ENCODE data around the gene CPNE6. TPM values are rescaled to one million over a fixed set of nuclear protein-coding genes. Genes with fewer than 3 reads are reported as not detected.

CPNE6 gene
- total RNA-seq, 2 donors from 2014 or later: 1.8 to 8.8 TPM

DNA sequence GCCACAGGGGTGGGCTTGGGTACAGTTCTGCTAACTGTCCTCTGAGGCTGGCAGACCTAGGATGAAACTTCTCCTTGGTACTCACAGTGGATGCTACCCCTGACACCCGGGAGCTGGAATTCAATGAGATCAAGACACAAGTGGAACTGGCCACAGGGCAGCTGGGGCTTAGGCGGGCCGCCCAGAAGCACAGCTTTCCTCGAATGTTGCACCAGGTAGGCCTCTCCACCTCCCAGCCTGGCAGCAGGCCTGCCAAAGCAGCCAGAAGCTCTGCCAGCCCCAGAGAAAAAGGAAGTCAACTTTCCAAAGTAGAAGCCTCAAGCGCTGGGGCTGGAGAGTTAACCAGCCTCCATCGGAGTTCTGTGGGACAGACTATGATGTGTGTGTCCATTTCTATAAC, 45.8 kb downstream of the CPNE6 start:
- Histone ChIP-seq H3K27me3 (replicated peaks; ENCODE audit: insufficient read depth) (no peaks in the 10 kb centered on the region), H3K27ac (no peak overlapping the region), H3K9me3 (no peaks in the 10 kb centered on the region), H3K4me1 (replicated peaks) (peaks cover 4% of the 10 kb centered on the region), H3K4me3 (no peak overlapping the region), H3K36me3 (peaks cover 16 to 30% of the 10 kb centered on the region in 2 donors)
- TF ChIP-seq POLR2AphosphoS5 (IDR thresholded peaks at IDR 0.05) (no peak), POLR2A (IDR thresholded peaks at IDR 0.05) (no peak)
- TF ChIP-seq, protein P1, sequence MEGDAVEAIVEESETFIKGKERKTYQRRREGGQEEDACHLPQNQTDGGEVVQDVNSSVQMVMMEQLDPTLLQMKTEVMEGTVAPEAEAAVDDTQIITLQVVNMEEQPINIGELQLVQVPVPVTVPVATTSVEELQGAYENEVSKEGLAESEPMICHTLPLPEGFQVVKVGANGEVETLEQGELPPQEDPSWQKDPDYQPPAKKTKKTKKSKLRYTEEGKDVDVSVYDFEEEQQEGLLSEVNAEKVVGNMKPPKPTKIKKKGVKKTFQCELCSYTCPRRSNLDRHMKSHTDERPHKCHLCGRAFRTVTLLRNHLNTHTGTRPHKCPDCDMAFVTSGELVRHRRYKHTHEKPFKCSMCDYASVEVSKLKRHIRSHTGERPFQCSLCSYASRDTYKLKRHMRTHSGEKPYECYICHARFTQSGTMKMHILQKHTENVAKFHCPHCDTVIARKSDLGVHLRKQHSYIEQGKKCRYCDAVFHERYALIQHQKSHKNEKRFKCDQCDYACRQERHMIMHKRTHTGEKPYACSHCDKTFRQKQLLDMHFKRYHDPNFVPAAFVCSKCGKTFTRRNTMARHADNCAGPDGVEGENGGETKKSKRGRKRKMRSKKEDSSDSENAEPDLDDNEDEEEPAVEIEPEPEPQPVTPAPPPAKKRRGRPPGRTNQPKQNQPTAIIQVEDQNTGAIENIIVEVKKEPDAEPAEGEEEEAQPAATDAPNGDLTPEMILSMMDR (IDR thresholded peaks at IDR 0.05): no peak
- 85% methylated on average over 6 of the region's 6 CpGs for WGBS
- intact Hi-C loops (cut with DNase I): no loop called here
- no peak for DNase-seq (ENCODE audit: low spot score)

DNA sequence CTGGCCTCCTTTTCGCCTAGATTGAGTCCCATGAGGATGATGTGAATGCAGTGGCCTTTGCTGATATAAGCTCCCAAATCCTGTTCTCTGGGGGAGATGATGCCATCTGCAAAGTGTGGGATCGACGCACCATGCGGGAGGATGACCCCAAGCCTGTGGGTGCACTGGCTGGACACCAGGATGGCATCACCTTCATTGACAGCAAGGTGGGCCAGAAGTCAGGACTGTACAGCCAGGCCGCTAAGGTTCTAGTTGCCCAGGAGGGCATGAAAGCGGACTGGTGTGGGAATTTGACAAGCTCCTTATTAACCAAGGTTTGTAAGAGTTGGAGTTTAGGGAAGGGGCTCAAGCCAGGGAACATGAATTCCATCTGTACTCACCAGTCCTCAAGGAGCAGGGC, 48.3 kb downstream of the CPNE6 start:
- H3K9me3 ChIP-seq: no peaks in the 10 kb centered on the region
- no peaks in the 10 kb centered on the region for H3K27me3 ChIP-seq (replicated peaks; ENCODE audit: insufficient read depth)
- TF ChIP-seq POLR2AphosphoS5 (IDR thresholded peaks at IDR 0.05) (no peak), POLR2A (IDR thresholded peaks at IDR 0.05) (no peak)
- TF ChIP-seq, protein P1 (IDR thresholded peaks at IDR 0.05): no peak
- no peak overlapping the region for H3K27ac ChIP-seq
- H3K36me3 ChIP-seq: peaks cover 16 to 44% of the 10 kb centered on the region in 2 donors
- intact Hi-C loops (cut with DNase I): no loop called here
- no peak for DNase-seq (ENCODE audit: low spot score)
- peaks cover 4% of the 10 kb centered on the region for H3K4me1 ChIP-seq (replicated peaks)
- H3K4me3 ChIP-seq: no peak overlapping the region
- WGBS: 94% methylated on average over 6 of the region's 6 CpGs

DNA sequence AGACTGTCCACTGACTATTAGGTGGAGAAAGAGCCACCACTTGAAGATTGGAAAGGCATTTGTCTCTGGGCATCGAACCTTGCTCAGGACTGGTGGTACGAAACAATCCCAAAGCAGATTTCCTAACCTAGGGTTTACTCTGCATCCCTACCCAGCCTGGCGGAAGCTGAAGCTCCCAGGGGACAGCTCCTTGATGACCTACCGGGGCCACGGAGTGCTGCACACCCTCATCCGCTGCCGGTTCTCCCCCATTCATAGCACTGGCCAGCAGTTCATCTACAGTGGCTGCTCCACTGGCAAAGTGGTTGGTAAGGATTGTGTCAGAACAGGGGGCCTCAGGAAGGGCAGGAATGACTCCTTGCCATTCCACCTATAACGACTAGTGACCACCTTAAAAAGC, 49.8 kb downstream of the CPNE6 start:
- TF ChIP-seq POLR2A (IDR thresholded peaks at IDR 0.05): no peak
- TF ChIP-seq POLR2AphosphoS5 (IDR thresholded peaks at IDR 0.05): no peak
- TF ChIP-seq, protein P1 (IDR thresholded peaks at IDR 0.05): no peak
- Histone ChIP-seq H3K27me3 (replicated peaks; ENCODE audit: insufficient read depth) (no peaks in the 10 kb centered on the region), H3K36me3 (peaks cover 16 to 44% of the 10 kb centered on the region in 2 donors), H3K4me3 (no peak overlapping the region), H3K9me3 (no peaks in the 10 kb centered on the region), H3K4me1 (replicated peaks) (peaks cover 4% of the 10 kb centered on the region), H3K27ac (no peak overlapping the region)
- no peak for DNase-seq (ENCODE audit: low spot score)
- intact Hi-C loops (cut with DNase I): no loop called here
- 92% methylated on average over 8 of the region's 8 CpGs for WGBS

DNA sequence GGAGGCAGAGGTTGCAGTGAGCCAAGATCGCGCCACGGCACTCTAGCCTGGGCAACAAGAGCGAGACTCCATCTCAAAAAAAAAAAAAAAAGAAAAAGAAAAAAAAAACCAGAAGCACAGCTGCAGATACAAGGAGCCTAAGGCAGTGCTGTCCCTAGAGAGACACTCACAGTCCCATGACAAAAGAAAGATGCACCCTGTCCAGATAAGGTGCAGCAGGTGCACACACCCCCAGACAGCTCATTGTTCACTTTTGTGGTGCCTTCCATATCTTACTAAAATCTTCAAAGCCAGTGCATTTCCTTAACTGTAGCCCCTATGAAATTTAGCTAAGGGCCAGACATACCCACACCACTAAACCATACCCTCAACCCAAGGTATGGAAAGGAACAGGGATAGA, 51.1 kb downstream of the CPNE6 start:
- DNase-seq (ENCODE audit: low spot score): no peak
- Histone ChIP-seq H3K4me1 (replicated peaks) (no peaks in the 10 kb centered on the region), H3K4me3 (no peak overlapping the region), H3K36me3 (peaks cover 16 to 44% of the 10 kb centered on the region in 2 donors), H3K27ac (no peak overlapping the region), H3K27me3 (replicated peaks; ENCODE audit: insufficient read depth) (no peaks in the 10 kb centered on the region), H3K9me3 (no peaks in the 10 kb centered on the region)
- TF ChIP-seq POLR2AphosphoS5 (IDR thresholded peaks at IDR 0.05): no peak
- TF ChIP-seq, protein P1 (IDR thresholded peaks at IDR 0.05): no peak
- TF ChIP-seq POLR2A (IDR thresholded peaks at IDR 0.05): no peak
- 87% methylated on average over 4 of the region's 4 CpGs for WGBS
- intact Hi-C loops (cut with DNase I): no loop called here

DNA sequence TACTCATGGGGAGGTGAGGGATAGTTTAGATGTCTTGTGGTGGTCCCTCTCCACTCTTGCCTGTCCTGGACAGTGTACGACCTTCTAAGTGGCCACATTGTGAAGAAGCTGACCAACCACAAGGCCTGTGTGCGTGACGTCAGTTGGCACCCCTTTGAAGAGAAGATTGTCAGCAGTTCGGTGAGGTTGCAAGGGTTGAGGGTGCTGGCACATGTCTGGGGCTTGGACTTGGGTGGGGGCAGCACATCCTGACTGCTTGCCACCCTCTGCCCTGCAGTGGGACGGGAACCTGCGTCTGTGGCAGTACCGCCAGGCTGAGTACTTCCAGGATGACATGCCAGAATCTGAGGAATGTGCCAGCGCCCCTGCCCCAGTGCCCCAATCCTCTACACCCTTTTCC, 51.5 kb downstream of the CPNE6 start:
- intact Hi-C loops (cut with DNase I): no loop called here
- H3K9me3 ChIP-seq: no peaks in the 10 kb centered on the region
- H3K4me1 ChIP-seq (replicated peaks): no peaks in the 10 kb centered on the region
- no peak for DNase-seq (ENCODE audit: low spot score)
- peaks cover 16 to 44% of the 10 kb centered on the region in 2 donors for H3K36me3 ChIP-seq
- no peaks in the 10 kb centered on the region for H3K27me3 ChIP-seq (replicated peaks; ENCODE audit: insufficient read depth)
- no peak overlapping the region for H3K4me3 ChIP-seq
- no peak overlapping the region for H3K27ac ChIP-seq
- no peak for TF ChIP-seq POLR2A (IDR thresholded peaks at IDR 0.05)
- WGBS: 91% methylated on average over 8 of the region's 8 CpGs
